Endothelial cell of hepatic sinusoid (primary cell): ENCODE data around the gene LDLRAD4.

Source experiments
- in situ Hi-C: cut with HindIII; loops from 2 replicates; pipeline ENCODE4 v1.10.0; 2017; ENCODE audit warnings: low sequenced_read_pairs

LDLRAD4 gene

GRCh38 chr18:13574355-13574754 lies 355.8 kb downstream of the LDLRAD4 start:
- in situ Hi-C loops = no loop called here

- in situ Hi-C loops = no loop called here
Measured at GRCh38 chr18:13574761-13575160, 356.2 kb downstream of the LDLRAD4 start.

GRCh38 chr18:13576598-13576997 lies 358.0 kb downstream of the LDLRAD4 start:
- in situ Hi-C loops = no loop called here

- in situ Hi-C loops = no loop called here
Measured at GRCh38 chr18:13577091-13577697, 358.6 kb downstream of the LDLRAD4 start.

- in situ Hi-C loops = no loop called here
Measured at GRCh38 chr18:13577781-13578180, 359.2 kb downstream of the LDLRAD4 start.

GRCh38 chr18:13578400-13578799 lies 359.8 kb downstream of the LDLRAD4 start:
- in situ Hi-C loops = no loop called here

GRCh38 chr18:13579874-13580273 lies 361.3 kb downstream of the LDLRAD4 start:
- in situ Hi-C loops = no loop called here

- in situ Hi-C loops = no loop called here
Measured at GRCh38 chr18:13580351-13580750, 361.8 kb downstream of the LDLRAD4 start.

GRCh38 chr18:13580991-13581390 lies 362.4 kb downstream of the LDLRAD4 start:
- in situ Hi-C loops = no loop called here

GRCh38 chr18:13581496-13582177 lies 363.1 kb downstream of the LDLRAD4 start:
- in situ Hi-C loops = no loop called here

- in situ Hi-C loops = no loop called here
Measured at GRCh38 chr18:13582178-13582670, 363.7 kb downstream of the LDLRAD4 start.

- in situ Hi-C loops = no loop called here
Measured at GRCh38 chr18:13583576-13584550, 365.3 kb downstream of the LDLRAD4 start.

GRCh38 chr18:13584825-13585224 lies 366.3 kb downstream of the LDLRAD4 start:
- in situ Hi-C loops = no loop called here

GRCh38 chr18:13585379-13586153 lies 367.0 kb downstream of the LDLRAD4 start:
- in situ Hi-C loops = no loop called here

- in situ Hi-C loops = no loop called here
Measured at GRCh38 chr18:13587001-13587400, 368.4 kb downstream of the LDLRAD4 start.

GRCh38 chr18:13587477-13587876 lies 368.9 kb downstream of the LDLRAD4 start:
- in situ Hi-C loops = no loop called here

GRCh38 chr18:13587937-13588336 lies 369.4 kb downstream of the LDLRAD4 start:
- in situ Hi-C loops = no loop called here

GRCh38 chr18:13589316-13589715 lies 370.8 kb downstream of the LDLRAD4 start:
- in situ Hi-C loops = no loop called here

GRCh38 chr18:13589943-13590342 lies 371.4 kb downstream of the LDLRAD4 start:
- in situ Hi-C loops = no loop called here

- in situ Hi-C loops = no loop called here
Measured at GRCh38 chr18:13592246-13592645, 373.7 kb downstream of the LDLRAD4 start.

- in situ Hi-C loops = no loop called here
Measured at GRCh38 chr18:13594551-13594950, 376.0 kb downstream of the LDLRAD4 start.
